Caco-2 (cell line): ENCODE data around the gene CDK15. TPM values are rescaled to one million over a fixed set of nuclear protein-coding genes. Genes with fewer than 3 reads are reported as not detected.

Source experiments
- BruUV-seq: library from RNA; stranded (reverse); fragments of 400-500 nt; replicated peaks from 2 replicates; lab custom pipeline; 2021; lab: Mats Ljungman, UMichigan
- CTCF ChIA-PET: fragments of 300-600 bp; sonication (Branson Sonifier 250); formaldehyde crosslinking; loops from one replicate; lab custom pipeline; 2022; ENCODE audit warnings: antibody characterized with exemption; lab: Charles Lee
- POLR2A ChIA-PET: fragments of 300-600 bp; sonication (Branson Sonifier 250); formaldehyde crosslinking; loops from one replicate; lab custom pipeline; 2022; ENCODE audit warnings: antibody characterized with exemption; lab: Charles Lee
- DNase-seq, 2 experiments: peaks; one replicate each; pipeline versions ENCODE4 v3.0.0 to v3.0.0-alpha.2; 2020 to 2022
- H3K27me3 ChIP-seq: replicated peaks from 2 replicates; pipeline ENCODE4 v1.6.0; 2011; ENCODE audit warnings: low read length; ENCODE audit not compliant: control insufficient read depth, insufficient read depth
- H3K36me3 ChIP-seq: 2 replicates; pipeline ENCODE4 v1.5.1; 2011; ENCODE audit warnings: low read length; ENCODE audit not compliant: control insufficient read depth, insufficient read depth
- H3K4me1 ChIP-seq: fragments of 250-450 bp; sonication (Bioruptor Pico); 2 replicates; pipeline ENCODE4 v1.5.1; 2020; ENCODE audit warnings: mild to moderate bottlenecking
- H3K4me3 ChIP-seq: 2 replicates; pipeline ENCODE4 v1.5.1; 2011; ENCODE audit warnings: low read depth, mild to moderate bottlenecking, control low read depth, low read length
- H3K9me3 ChIP-seq: fragments of 250-450 bp; sonication (Bioruptor Pico); 2 replicates; pipeline ENCODE4 v1.5.1; 2020; ENCODE audit warnings: mild to moderate bottlenecking, moderate library complexity
- H3K27ac Mint-ChIP-seq: one replicate; pipeline ENCODE4 v1.8.0; 2022; ENCODE audit warnings: mixed read lengths; ENCODE audit not compliant: unreplicated experiment
- H3K27me3 Mint-ChIP-seq: one replicate; pipeline ENCODE4 v1.8.0; 2022; ENCODE audit warnings: mixed read lengths; ENCODE audit not compliant: insufficient read depth, unreplicated experiment
- H3K36me3 Mint-ChIP-seq: one replicate; pipeline ENCODE4 v1.8.0; 2022; ENCODE audit warnings: mild to moderate bottlenecking, mixed read lengths; ENCODE audit not compliant: insufficient read depth, unreplicated experiment
- H3K4me1 Mint-ChIP-seq: one replicate; pipeline ENCODE4 v1.8.0; 2022; ENCODE audit warnings: low read depth, mixed read lengths; ENCODE audit not compliant: unreplicated experiment
- H3K4me3 Mint-ChIP-seq: one replicate; pipeline ENCODE4 v1.8.0; 2022; ENCODE audit warnings: mild to moderate bottlenecking, moderate library complexity, mixed read lengths; ENCODE audit not compliant: unreplicated experiment
- H3K9me3 Mint-ChIP-seq: one replicate; pipeline ENCODE4 v1.8.0; 2022; ENCODE audit warnings: mixed read lengths; ENCODE audit not compliant: unreplicated experiment
- CTCF ChIP-seq, 2 experiments: fragments of 200-600 bp in 1 of 2; IDR thresholded peaks; 1 replicate in 1 of 2; 2 replicates in 1 of 2; pipeline versions ENCODE4 v1.5.1 to v1.8.0; 2011 to 2022; ENCODE audit warnings: antibody characterized with exemption in 1 of 2, control low read depth in 1 of 2, inconsistent platforms in 1 of 2, low read depth in 1 of 2, low read length in 1 of 2, mild to moderate bottlenecking in 1 of 2, moderate library complexity in 1 of 2; ENCODE audit not compliant: insufficient read depth in 1 of 2, severe bottlenecking in 1 of 2, unreplicated experiment in 1 of 2
- intact Hi-C: fragments of 100-400 bp; cut with micrococcal nuclease; formaldehyde crosslinking; loops from one replicate; pipeline ENCODE4 v1.10.0; 2022; ENCODE audit not compliant: unreplicated experiment
- total RNA-seq: library from RNA; stranded (reverse); gene quantifications from 2 replicates; pipeline ENCODE4 v1.2.3, GENCODE V29; 2022

Gene CDK15
- total RNA-seq, 1 experiment from 2014 or later, result not detected

DNA sequence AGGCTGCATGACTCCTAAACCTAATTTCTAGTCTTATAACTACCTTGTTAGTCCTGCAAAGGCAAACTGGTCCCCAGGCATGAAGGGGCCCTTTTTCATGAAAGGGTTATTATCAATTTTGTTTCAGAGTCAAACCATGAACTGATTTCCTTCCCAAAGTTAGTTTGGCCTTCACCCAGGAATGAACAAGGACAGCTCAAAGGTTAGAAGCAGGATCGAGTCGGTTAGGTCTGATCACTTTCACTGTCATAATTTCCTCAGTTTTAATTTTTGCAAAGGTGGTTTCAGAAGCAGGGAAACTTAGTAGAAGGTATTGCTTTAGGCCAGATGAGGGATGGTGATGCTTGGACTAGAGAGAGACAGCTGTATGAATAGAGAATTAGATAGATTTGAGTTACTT is 16.9 kb upstream of the CDK15 start:
- Mint-ChIP-seq H3K4me3 (no peak overlapping the region), H3K27me3 (no peaks in the 10 kb centered on the region), H3K36me3 (no peaks in the 10 kb centered on the region), H3K27ac (no peak overlapping the region), H3K4me1 (peaks cover 27% of the 10 kb centered on the region), H3K9me3 (no peaks in the 10 kb centered on the region)
- BruUV-seq, result no TSS peak
- Histone ChIP-seq H3K36me3 (no peaks in the 10 kb centered on the region), H3K4me3 (no peak overlapping the region), H3K9me3 (no peaks in the 10 kb centered on the region), H3K4me1 (peaks cover 16% of the 10 kb centered on the region; the same call in 1 of the 2 replicates), H3K27me3 (no peaks in the 10 kb centered on the region)
- intact Hi-C loops, result no loop called here
- TF ChIP-seq CTCF (IDR thresholded peaks at IDR 0.05; ENCODE audit: insufficient read depth in 1 of 2, low read depth in 1 of 2, low read length in 1 of 2, severe bottlenecking in 1 of 2, unreplicated experiment in 1 of 2), result no peak
- DNase-seq, result no peak
- ChIA-PET POLR2A (no interaction called here), CTCF (interaction anchor here (0.6 kb wide), 1 partner anchor 76 kb away, joined by 4 read pairs; no protein-coding TSS in a partner anchor)

DNA sequence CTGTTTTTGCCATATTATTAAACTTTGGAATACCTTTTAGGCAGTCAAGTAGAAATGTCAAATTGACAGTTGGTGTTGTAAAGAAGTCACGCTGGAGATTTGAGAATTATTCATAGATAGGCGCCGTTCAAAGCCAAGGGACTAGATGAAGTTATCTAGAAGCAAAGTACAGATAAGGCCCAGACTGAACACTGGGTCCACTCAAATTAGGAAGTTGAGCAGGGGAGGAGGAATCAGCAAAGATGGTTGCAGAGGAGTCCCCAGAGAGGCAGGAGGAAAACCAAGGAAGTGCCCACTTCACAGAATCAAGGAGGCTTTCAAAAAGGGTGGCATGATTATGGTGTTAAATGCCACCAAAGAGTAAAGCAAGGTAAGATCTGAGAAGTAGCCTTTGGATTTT is 16.0 kb upstream of the CDK15 start:
- intact Hi-C loops, result no loop called here
- no peaks in the 10 kb centered on the region for H3K36me3 ChIP-seq
- no peaks in the 10 kb centered on the region for H3K27me3 ChIP-seq
- peaks cover 16% of the 10 kb centered on the region; the same call in 1 of the 2 replicates for H3K4me1 ChIP-seq
- H3K9me3 Mint-ChIP-seq, result no peaks in the 10 kb centered on the region
- BruUV-seq, result no TSS peak
- no peaks in the 10 kb centered on the region for H3K9me3 ChIP-seq
- ChIA-PET POLR2A (no interaction called here), CTCF (no interaction called here)
- DNase-seq, result no peak
- no peak overlapping the region for H3K4me3 ChIP-seq
- H3K4me3 Mint-ChIP-seq, result no peak overlapping the region
- no peak for TF ChIP-seq CTCF (IDR thresholded peaks at IDR 0.05; ENCODE audit: insufficient read depth in 1 of 2, low read depth in 1 of 2, low read length in 1 of 2, severe bottlenecking in 1 of 2, unreplicated experiment in 1 of 2)
- H3K27ac Mint-ChIP-seq, result no peak overlapping the region
- H3K36me3 Mint-ChIP-seq, result no peaks in the 10 kb centered on the region
- H3K27me3 Mint-ChIP-seq, result no peaks in the 10 kb centered on the region
- H3K4me1 Mint-ChIP-seq, result peaks cover 27% of the 10 kb centered on the region

DNA sequence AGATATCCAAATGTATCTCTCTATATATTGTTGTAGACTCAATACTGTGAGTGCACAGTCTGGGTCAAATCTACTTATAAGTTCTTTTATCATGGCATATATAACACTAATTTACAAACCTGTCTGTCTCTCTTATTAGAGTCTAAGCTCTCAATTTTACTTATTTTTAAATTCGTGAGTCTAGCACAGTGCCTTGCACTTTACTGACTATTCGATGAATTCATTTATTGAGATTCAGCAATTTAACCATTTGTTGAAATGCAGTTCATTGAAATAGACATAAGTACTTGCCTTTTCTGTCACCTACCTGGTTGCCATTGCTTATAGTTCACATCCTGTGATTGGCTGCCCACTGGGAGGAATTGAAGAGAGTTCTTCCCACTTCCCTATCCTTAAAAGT is 15.3 kb upstream of the CDK15 start:
- Histone ChIP-seq H3K4me3 (no peak overlapping the region), H3K9me3 (no peaks in the 10 kb centered on the region), H3K4me1 (peaks cover 16% of the 10 kb centered on the region; the same call in 1 of the 2 replicates), H3K36me3 (no peaks in the 10 kb centered on the region), H3K27me3 (no peaks in the 10 kb centered on the region)
- intact Hi-C loops, result no loop called here
- ChIA-PET CTCF (no interaction called here), POLR2A (no interaction called here)
- no peaks in the 10 kb centered on the region for H3K27me3 Mint-ChIP-seq
- no peaks in the 10 kb centered on the region for H3K9me3 Mint-ChIP-seq
- H3K36me3 Mint-ChIP-seq, result no peaks in the 10 kb centered on the region
- H3K4me3 Mint-ChIP-seq, result no peak overlapping the region
- peaks cover 27% of the 10 kb centered on the region for H3K4me1 Mint-ChIP-seq
- no peak for TF ChIP-seq CTCF (IDR thresholded peaks at IDR 0.05; ENCODE audit: insufficient read depth in 1 of 2, low read depth in 1 of 2, low read length in 1 of 2, severe bottlenecking in 1 of 2, unreplicated experiment in 1 of 2)
- DNase-seq, result no peak
- no TSS peak for BruUV-seq
- no peak overlapping the region for H3K27ac Mint-ChIP-seq
